Neural cell (in vitro differentiated cells): Measurements from ENCODE around the gene CPZ. TPM values are rescaled to one million over a fixed set of nuclear protein-coding genes. Genes with fewer than 3 reads are reported as not detected.

Source experiments
- H2AFZ ChIP-seq: fragments of 200-600, 300-800 bp; sonication (generic), shearing (Covaris generic); 2 replicates; pipeline ENCODE4 v1.6.0; 2014; ENCODE audit warnings: low read depth, mild to moderate bottlenecking, antibody characterized with exemption, low read length, moderate library complexity
- H3F3A ChIP-seq: fragments of 200-600 bp; shearing (Covaris generic); 2 replicates; pipeline ENCODE4 v1.6.1; 2016; ENCODE audit warnings: mild to moderate bottlenecking, moderate library complexity, mixed read lengths, antibody characterized with exemption, low read length; ENCODE audit not compliant: insufficient read depth, poor library complexity, severe bottlenecking
- H3K27ac ChIP-seq: fragments of 200-600, 300-800 bp; sonication (generic), shearing (Covaris generic); 2 replicates; pipeline ENCODE4 v1.5.1; 2014; ENCODE audit warnings: mild to moderate bottlenecking, low read length, moderate library complexity
- H3K27me3 ChIP-seq: fragments of 300-800, 200-600 bp; sonication (generic), shearing (Covaris generic); 2 replicates; pipeline ENCODE4 v1.6.0; 2014; ENCODE audit warnings: mild to moderate bottlenecking, low read depth, low read length, moderate library complexity; ENCODE audit not compliant: insufficient read depth
- H3K36me3 ChIP-seq: fragments of 300-800, 200-600 bp; sonication (generic), shearing (Covaris generic); 2 replicates; pipeline ENCODE4 v1.5.1; 2014; ENCODE audit warnings: mild to moderate bottlenecking, antibody characterized with exemption, low read length, moderate library complexity; ENCODE audit not compliant: insufficient read depth
- H3K4me2 ChIP-seq: fragments of 300-800, 200-600 bp; sonication (generic), shearing (Covaris generic); 2 replicates; pipeline ENCODE4 v1.6.0; 2014; ENCODE audit warnings: mild to moderate bottlenecking, low read length
- H3K4me3 ChIP-seq: fragments of 300-800, 200-600 bp; sonication (generic), shearing (Covaris generic); 2 replicates; pipeline ENCODE4 v1.5.1; 2014; ENCODE audit warnings: mild to moderate bottlenecking, low read length, moderate library complexity
- H3K79me2 ChIP-seq: fragments of 200-600 bp; shearing (Covaris generic); replicated peaks from 2 replicates; pipeline ENCODE4 v1.6.0; 2014; ENCODE audit warnings: mild to moderate bottlenecking, low read length, moderate library complexity; ENCODE audit not compliant: insufficient read depth
- H3K9ac ChIP-seq: fragments of 300-800, 200-600 bp; sonication (generic), shearing (Covaris generic); 2 replicates; pipeline ENCODE4 v1.6.1; 2016; ENCODE audit warnings: mild to moderate bottlenecking, low read length, mixed read lengths
- H3K9me2 ChIP-seq: fragments of 200-600 bp; shearing (Covaris generic); 2 replicates; pipeline ENCODE4 v1.6.1; 2016; ENCODE audit warnings: mild to moderate bottlenecking, low read length, mixed read lengths; ENCODE audit not compliant: insufficient read depth
- H3K9me3 ChIP-seq: fragments of 200-600, 300-800 bp; sonication (generic), shearing (Covaris generic); 2 replicates; pipeline ENCODE4 v1.6.1; 2016; ENCODE audit warnings: mild to moderate bottlenecking, mixed run types, low read length, moderate library complexity, mixed read lengths
- H4K20me1 ChIP-seq: fragments of 200-600 bp; shearing (Covaris generic); 2 replicates; pipeline ENCODE4 v1.6.1; 2016; ENCODE audit warnings: mild to moderate bottlenecking, mixed run types; ENCODE audit not compliant: insufficient read depth
- EP300 ChIP-seq: fragments of 450-650 bp; conservative IDR thresholded peaks from 2 replicates; pipeline ENCODE4 v1.6.1; 2014; ENCODE audit warnings: antibody characterized with exemption, mild to moderate bottlenecking, moderate library complexity; ENCODE audit not compliant: poor library complexity, severe bottlenecking
- MXI1 ChIP-seq: fragments of 450-650 bp; conservative IDR thresholded peaks from 2 replicates; pipeline ENCODE4 v1.6.1; 2014; ENCODE audit warnings: antibody characterized with exemption, mild to moderate bottlenecking; ENCODE audit not compliant: poor library complexity, severe bottlenecking
- POLR2AphosphoS5 ChIP-seq: IDR thresholded peaks from 2 replicates; pipeline ENCODE4 v1.6.1; 2012
- RAD21 ChIP-seq: fragments of 450-650 bp; conservative IDR thresholded peaks from 2 replicates; pipeline ENCODE4 v1.6.1; 2014; ENCODE audit warnings: antibody characterized with exemption, mild to moderate bottlenecking, moderate library complexity
- SMC3 ChIP-seq: fragments of 450-650 bp; conservative IDR thresholded peaks from 2 replicates; pipeline ENCODE4 v1.6.1; 2014; ENCODE audit warnings: antibody characterized with exemption, mild to moderate bottlenecking, moderate library complexity; ENCODE audit not compliant: poor library complexity
- TAF1 ChIP-seq: IDR thresholded peaks from 2 replicates; pipeline ENCODE4 v1.6.1; 2012; ENCODE audit warnings: low read depth
- polyA plus RNA-seq: library from polyadenylated mRNA; depleted of rRNA; stranded (reverse); fragments of >200 nt; gene quantifications from 2 replicates; pipeline ENCODE4 v1.2.3, GENCODE V29; 2014
- TF ChIP-seq, protein P1 (sequence below): IDR thresholded peaks from 2 replicates; pipeline ENCODE4 v1.6.1; 2012; ENCODE audit warnings: borderline replicate concordance
- TF ChIP-seq, protein P2 (sequence below): fragments of 450-650 bp; IDR thresholded peaks from 2 replicates; pipeline ENCODE4 v1.5.1; 2014; ENCODE audit warnings: antibody characterized with exemption, mild to moderate bottlenecking, moderate library complexity; ENCODE audit not compliant: poor library complexity, severe bottlenecking

Gene CPZ
- polyA plus RNA-seq, 1 donor from 2014 or later: not detected

DNA sequence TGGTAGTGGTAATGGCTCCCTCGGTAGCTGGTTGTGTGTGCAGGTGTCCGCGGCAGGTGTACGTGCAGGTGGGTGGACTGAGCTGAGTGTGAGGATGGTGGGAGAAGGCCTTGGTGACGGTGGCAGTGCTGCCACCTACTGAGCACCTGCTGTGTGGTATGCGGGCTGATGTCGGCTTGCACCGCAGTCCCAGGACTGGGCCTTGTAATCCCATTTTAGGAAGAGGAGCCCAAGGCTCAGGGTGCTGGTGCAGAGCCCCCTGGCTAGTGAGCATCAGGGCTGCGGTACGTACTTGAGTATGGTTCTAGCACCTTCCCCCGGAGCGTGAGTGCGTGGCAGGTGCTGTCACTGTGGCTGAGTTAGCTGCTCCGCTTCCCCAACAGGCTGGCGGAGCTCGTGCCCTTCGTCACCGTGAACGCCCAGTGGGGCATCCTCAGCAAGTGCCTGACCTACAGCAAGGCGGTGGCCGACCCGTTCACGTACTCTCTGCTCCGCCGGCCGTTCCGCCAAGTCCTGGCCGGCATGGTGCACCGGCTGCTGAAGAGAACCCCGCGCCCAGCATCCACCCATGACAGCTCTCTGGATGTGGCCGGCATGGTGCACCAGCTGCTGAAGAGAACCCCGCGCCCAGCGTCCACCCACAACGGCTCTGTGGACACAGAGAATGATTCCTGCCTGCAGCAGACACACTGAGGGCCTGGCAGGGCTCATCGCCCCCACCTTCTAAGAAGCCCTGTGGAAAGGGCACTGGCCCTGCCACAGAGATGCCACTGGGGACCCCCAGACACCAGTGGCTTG is 5.7 kb upstream of the CPZ start:
- Histone ChIP-seq H3K9ac (no peak overlapping the region), H3K27ac (no peak overlapping the region), H3F3A (no peaks in the 10 kb centered on the region), H3K27me3 (peaks cover 27% of the 10 kb centered on the region), H3K4me2 (no peak overlapping the region), H2AFZ (no peak overlapping the region), H3K4me3 (no peak overlapping the region), H3K36me3 (no peaks in the 10 kb centered on the region), H4K20me1 (no peaks in the 10 kb centered on the region), H3K9me3 (no peaks in the 10 kb centered on the region), H3K9me2 (no peaks in the 10 kb centered on the region), H3K79me2 (no peaks in the 10 kb centered on the region)
- no peak for TF ChIP-seq MXI1
- TF ChIP-seq TAF1: no peak
- TF ChIP-seq EP300: no peak
- TF ChIP-seq, protein P1, sequence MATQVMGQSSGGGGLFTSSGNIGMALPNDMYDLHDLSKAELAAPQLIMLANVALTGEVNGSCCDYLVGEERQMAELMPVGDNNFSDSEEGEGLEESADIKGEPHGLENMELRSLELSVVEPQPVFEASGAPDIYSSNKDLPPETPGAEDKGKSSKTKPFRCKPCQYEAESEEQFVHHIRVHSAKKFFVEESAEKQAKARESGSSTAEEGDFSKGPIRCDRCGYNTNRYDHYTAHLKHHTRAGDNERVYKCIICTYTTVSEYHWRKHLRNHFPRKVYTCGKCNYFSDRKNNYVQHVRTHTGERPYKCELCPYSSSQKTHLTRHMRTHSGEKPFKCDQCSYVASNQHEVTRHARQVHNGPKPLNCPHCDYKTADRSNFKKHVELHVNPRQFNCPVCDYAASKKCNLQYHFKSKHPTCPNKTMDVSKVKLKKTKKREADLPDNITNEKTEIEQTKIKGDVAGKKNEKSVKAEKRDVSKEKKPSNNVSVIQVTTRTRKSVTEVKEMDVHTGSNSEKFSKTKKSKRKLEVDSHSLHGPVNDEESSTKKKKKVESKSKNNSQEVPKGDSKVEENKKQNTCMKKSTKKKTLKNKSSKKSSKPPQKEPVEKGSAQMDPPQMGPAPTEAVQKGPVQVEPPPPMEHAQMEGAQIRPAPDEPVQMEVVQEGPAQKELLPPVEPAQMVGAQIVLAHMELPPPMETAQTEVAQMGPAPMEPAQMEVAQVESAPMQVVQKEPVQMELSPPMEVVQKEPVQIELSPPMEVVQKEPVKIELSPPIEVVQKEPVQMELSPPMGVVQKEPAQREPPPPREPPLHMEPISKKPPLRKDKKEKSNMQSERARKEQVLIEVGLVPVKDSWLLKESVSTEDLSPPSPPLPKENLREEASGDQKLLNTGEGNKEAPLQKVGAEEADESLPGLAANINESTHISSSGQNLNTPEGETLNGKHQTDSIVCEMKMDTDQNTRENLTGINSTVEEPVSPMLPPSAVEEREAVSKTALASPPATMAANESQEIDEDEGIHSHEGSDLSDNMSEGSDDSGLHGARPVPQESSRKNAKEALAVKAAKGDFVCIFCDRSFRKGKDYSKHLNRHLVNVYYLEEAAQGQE: no peak

DNA sequence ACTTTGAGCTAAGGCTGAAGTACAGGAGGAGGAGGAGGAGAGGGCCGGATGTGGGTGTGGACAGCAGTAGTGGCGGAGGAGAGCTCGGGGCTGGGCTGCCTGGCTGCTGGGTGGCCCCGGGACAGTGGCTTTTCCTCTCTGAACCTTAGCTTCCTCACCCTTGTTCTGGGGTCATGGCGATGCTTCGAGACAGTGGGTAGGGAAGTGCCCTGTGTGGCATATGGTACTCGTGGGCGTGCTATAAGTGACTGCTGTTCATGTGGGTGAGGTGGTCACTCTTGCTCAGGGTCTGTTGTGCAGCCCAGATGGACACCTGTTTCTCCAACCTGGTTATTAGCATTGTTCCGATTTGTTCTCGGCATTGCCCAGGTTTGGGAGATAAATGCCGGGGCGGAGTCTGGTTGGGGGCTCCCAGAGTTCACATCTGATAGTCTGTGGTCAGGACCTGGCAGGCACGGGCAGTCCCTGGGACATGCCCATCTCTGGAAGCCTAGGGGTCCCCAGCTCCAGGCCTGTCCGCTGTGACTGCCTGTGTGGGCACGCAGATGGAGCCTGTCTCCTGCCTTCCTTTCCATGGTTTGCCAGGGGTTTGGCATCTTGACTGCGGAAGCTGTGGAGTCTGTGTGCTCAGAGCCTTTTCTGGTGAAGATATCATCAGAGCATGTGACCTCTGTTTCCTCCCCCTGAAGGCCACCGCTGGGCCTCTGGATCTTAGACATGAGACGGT is 4.9 kb upstream of the CPZ start:
- H3K79me2 ChIP-seq: no peaks in the 10 kb centered on the region
- H2AFZ ChIP-seq: no peak overlapping the region
- no peaks in the 10 kb centered on the region for H3K9me3 ChIP-seq
- TF ChIP-seq, protein P2, sequence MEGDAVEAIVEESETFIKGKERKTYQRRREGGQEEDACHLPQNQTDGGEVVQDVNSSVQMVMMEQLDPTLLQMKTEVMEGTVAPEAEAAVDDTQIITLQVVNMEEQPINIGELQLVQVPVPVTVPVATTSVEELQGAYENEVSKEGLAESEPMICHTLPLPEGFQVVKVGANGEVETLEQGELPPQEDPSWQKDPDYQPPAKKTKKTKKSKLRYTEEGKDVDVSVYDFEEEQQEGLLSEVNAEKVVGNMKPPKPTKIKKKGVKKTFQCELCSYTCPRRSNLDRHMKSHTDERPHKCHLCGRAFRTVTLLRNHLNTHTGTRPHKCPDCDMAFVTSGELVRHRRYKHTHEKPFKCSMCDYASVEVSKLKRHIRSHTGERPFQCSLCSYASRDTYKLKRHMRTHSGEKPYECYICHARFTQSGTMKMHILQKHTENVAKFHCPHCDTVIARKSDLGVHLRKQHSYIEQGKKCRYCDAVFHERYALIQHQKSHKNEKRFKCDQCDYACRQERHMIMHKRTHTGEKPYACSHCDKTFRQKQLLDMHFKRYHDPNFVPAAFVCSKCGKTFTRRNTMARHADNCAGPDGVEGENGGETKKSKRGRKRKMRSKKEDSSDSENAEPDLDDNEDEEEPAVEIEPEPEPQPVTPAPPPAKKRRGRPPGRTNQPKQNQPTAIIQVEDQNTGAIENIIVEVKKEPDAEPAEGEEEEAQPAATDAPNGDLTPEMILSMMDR: no peak
- TF ChIP-seq SMC3: no peak
- TF ChIP-seq, protein P1: no peak
- TF ChIP-seq POLR2AphosphoS5: no peak
- no peak for TF ChIP-seq RAD21
- no peak for TF ChIP-seq MXI1
- TF ChIP-seq TAF1: no peak
- H3K36me3 ChIP-seq: no peaks in the 10 kb centered on the region
- no peak overlapping the region for H3K4me2 ChIP-seq
- H3K9ac ChIP-seq: no peak overlapping the region
- H3K4me3 ChIP-seq: no peak overlapping the region
- no peaks in the 10 kb centered on the region for H3K9me2 ChIP-seq
- peaks cover 27% of the 10 kb centered on the region for H3K27me3 ChIP-seq
- H3K27ac ChIP-seq: no peak overlapping the region
- no peaks in the 10 kb centered on the region for H4K20me1 ChIP-seq
- no peaks in the 10 kb centered on the region for H3F3A ChIP-seq
